Measurements from ENCODE around the gene MVP.
"Not testable (repeated sequence)": the region's sequence is repeated elsewhere in the genome, so short reads cannot be mapped to it uniquely, and the experiment has no call there.

MVP gene

DNA sequence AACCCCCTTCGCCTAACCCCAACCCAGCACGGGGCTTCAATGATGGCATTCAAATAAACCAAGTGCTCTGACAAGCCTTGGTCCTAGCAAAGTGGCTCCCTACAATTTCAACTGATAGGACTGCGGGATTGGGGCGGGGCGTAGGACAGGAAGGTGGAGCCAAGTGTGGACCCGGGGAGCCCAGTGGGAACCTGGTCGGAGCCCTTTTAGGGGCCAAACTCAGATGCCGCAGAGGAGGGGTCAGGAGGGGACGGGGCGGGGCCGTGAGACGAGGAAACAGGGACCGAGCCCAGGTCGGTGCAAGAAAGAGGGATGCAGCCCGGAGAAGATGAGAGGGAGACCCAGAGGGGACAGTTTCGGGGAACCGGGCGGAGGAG, 55.9 kb downstream of the MVP start:
- DNase-seq: no peak

- DNase-seq: peak; percentile 19
Observed at GRCh38 chr16:29876594-29877249, 56.5 kb downstream of the MVP start.

DNA sequence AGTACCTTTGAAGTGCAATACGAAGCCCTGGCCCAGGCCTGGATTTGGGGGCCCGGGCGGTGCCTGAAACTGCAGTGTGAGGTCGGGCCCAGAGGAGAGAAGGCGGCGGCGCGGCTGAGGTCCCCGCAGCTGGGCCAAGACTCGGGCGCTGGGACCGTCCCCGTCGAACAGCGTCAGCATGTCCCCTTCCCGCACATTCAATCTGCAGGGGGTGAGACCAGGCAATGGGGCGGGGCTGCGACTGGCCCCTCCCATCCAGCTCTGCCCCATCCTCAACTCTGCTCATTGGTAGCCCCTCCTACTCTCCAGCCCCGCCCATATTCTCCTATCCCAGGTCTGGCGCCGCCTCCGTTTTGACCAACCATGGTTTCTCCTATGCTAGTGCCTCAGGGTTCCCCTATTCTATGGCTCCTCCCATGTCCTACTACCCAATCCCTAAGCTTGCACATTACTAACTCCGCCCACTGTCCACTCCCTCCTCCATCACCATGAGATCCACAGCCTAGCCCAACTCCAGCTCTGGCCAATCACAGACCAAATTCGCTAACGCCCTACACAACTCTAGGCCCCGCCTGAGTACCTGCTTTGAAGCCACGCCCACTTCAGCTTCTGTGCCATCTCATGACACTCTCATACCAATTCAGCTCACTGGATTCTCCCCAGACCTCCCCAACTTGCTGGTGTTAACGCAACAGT, 57.2 kb downstream of the MVP start:
- peak; percentile 68 for DNase-seq

DNA sequence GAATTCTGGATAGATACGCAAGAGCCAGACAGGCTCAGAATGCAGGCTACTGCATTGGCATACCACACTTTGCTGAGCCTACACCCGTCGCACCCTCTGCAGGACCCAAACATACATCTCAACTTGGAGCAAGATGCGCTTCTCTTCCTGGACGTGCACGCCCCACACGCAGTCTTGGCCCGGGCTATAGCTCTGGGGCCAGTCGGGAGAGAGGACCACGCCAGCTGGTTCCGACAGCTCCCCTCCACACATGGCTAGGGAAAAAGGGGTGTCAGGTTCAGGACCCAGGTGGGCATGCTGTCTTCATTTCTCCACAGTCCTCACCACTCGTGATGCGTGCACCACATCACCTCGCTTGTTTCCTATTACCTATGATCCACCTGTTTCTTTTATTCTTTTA, 57.9 kb downstream of the MVP start:
- DNase-seq: no peak

GRCh38 chr16:29881050-29881449, 60.8 kb downstream of the MVP start:
- DNase-seq: no peak

DNA sequence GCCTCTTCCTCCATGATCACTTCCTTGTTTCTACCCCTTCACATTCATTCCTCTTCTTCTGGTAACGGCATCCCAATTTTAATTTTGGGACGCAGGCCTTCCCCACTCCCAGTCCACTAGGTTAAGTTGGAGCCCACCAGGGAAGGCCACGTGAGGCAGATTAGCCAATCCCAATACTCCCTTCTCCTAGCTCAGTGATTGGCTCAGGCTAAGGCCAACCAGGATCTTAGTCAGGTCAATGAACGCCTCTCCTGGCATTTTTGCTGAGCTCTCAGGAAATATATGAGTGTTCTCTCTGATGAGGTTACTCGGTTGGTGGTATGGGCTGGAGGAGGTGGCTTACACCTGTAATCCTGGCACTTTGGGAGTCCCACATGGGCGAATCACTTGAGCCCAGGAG, 63.7 kb downstream of the MVP start:
- no peak for DNase-seq

GRCh38 chr16:29889372-29889771, 69.1 kb downstream of the MVP start:
- not testable (repeated sequence) for DNase-seq

- DNase-seq: no peak
Observed at GRCh38 chr16:29891525-29892457, 71.5 kb downstream of the MVP start.

DNA sequence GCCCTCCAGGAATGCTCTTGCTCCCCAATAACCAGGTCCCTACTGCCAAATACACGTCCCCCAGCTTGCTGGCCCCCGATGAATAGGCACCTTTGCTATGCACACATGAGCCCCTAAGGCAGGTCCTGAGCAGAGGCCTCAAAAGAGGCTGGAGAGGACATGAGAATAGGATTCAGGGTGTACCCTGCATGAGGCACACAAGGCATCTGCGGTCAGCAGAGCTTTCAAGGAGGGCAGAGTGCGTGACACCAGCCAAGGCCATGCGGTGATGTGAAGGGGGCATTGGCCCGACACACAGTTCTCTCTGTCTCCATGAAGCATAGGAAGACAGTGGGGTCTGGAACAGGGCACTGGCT, 72.2 kb downstream of the MVP start:
- no peak for DNase-seq

- DNase-seq: no peak
Observed at GRCh38 chr16:29893553-29893952, 73.3 kb downstream of the MVP start.

DNA sequence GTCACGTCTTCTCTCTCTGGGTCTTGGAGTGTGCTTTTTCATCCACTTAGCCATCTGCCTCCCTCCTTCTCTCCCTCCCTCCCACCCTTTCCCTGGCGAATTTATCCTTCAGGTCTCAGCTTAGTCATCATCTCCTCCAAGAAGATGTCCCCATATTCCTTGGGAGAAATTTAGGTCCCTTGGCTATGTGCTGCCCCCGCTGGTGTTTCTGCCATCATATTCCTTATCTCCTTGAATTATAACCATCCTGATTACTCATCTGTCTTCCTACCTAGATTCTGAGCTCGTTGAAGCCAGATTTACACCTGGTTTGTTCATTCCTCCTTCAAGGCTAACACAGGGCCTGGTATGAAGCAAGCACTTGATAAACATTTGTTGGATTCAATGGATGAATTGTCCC, 74.1 kb downstream of the MVP start:
- no peak for DNase-seq

GRCh38 chr16:29896841-29897240, 76.6 kb downstream of the MVP start:
- no peak for DNase-seq

DNA sequence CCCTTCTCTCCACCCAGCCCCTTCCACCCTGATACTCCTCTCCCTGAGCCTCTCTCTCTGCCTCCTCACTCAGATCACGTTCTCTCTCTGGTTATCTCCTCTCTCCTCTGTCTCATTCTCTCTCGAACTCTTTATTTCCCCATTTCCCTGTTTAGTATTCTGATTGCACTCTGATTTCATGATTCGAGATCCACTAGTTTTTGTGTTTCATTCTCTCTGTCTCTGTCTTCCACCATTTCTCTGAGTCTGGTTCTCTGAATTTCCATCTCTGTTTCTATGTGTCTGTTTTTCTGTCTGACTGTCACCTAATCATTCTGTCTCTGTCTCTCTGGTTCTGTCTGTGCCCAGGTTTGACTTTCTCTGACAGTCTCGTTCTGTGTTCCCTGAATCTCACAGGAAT, 77.1 kb downstream of the MVP start:
- DNase-seq: no peak
